Measurements from ENCODE around the gene CHRNA3.
"Not testable (repeated sequence)": the region's sequence is repeated elsewhere in the genome, so short reads cannot be mapped to it uniquely, and the experiment has no call there.

CHRNA3 gene

GRCh38 chr15:78620021-78620526 lies 722 bp downstream of the CHRNA3 start:
- no peak for DNase-seq (ENCODE audit: low read depth)
- peak overlapping the region; percentile 23 for H3K4me3 ChIP-seq (ENCODE audit: low read depth, low read length)

GRCh38 chr15:78619022-78619950 lies 1.5 kb downstream of the CHRNA3 start:
- no peak overlapping the region for H3K4me3 ChIP-seq (ENCODE audit: low read depth, low read length)

GRCh38 chr15:78618490-78618934 lies 2.3 kb downstream of the CHRNA3 start:
- peak; percentile 67 for DNase-seq (ENCODE audit: low read depth)
- H3K4me3 ChIP-seq (ENCODE audit: low read depth, low read length): no peak overlapping the region

More at GRCh38 chr15:78619022-78619950, 1.5 kb downstream of the CHRNA3 start:
- DNase-seq (ENCODE audit: low read depth): no peak

GRCh38 chr15:78618064-78618463 lies 2.7 kb downstream of the CHRNA3 start:
- no peak overlapping the region for H3K4me3 ChIP-seq (ENCODE audit: low read depth, low read length)
- DNase-seq (ENCODE audit: low read depth): no peak

- no peak overlapping the region for H3K4me3 ChIP-seq (ENCODE audit: low read depth, low read length)
- no peak for DNase-seq (ENCODE audit: low read depth)
Observed at GRCh38 chr15:78617516-78617915, 3.3 kb downstream of the CHRNA3 start.

- DNase-seq (ENCODE audit: low read depth): no peak
- no peak overlapping the region for H3K4me3 ChIP-seq (ENCODE audit: low read depth, low read length)
Observed at GRCh38 chr15:78617076-78617475, 3.7 kb downstream of the CHRNA3 start.

GRCh38 chr15:78616506-78616905 lies 4.3 kb downstream of the CHRNA3 start:
- H3K4me3 ChIP-seq (ENCODE audit: low read depth, low read length): no peak overlapping the region
- DNase-seq (ENCODE audit: low read depth): no peak

- no peak for DNase-seq (ENCODE audit: low read depth)
- H3K4me3 ChIP-seq (ENCODE audit: low read depth, low read length): no peak overlapping the region
Observed at GRCh38 chr15:78615151-78615589, 5.6 kb downstream of the CHRNA3 start.

GRCh38 chr15:78614021-78614420 lies 6.8 kb downstream of the CHRNA3 start:
- H3K4me3 ChIP-seq (ENCODE audit: low read depth, low read length): no peak overlapping the region
- DNase-seq (ENCODE audit: low read depth): no peak

GRCh38 chr15:78609551-78609950 lies 11.2 kb downstream of the CHRNA3 start:
- not testable (repeated sequence) for DNase-seq (ENCODE audit: low read depth); H3K4me3 ChIP-seq (ENCODE audit: low read depth, low read length)

GRCh38 chr15:78605680-78606079 lies 15.1 kb downstream of the CHRNA3 start:
- DNase-seq (ENCODE audit: low read depth): no peak

GRCh38 chr15:78605201-78605600 lies 15.6 kb downstream of the CHRNA3 start:
- no peak for DNase-seq (ENCODE audit: low read depth)
- H3K4me3 ChIP-seq (ENCODE audit: low read depth, low read length): no peak overlapping the region

More at GRCh38 chr15:78605680-78606079, 15.1 kb downstream of the CHRNA3 start:
- H3K4me3 ChIP-seq (ENCODE audit: low read depth, low read length): no peak overlapping the region

- H3K4me3 ChIP-seq (ENCODE audit: low read depth, low read length): no peak overlapping the region
- no peak for DNase-seq (ENCODE audit: low read depth)
Observed at GRCh38 chr15:78604420-78604819, 16.4 kb downstream of the CHRNA3 start.

- no peak for DNase-seq (ENCODE audit: low read depth)
- H3K4me3 ChIP-seq (ENCODE audit: low read depth, low read length): no peak overlapping the region
Observed at GRCh38 chr15:78603467-78603866, 17.3 kb downstream of the CHRNA3 start.

- no peak overlapping the region for H3K4me3 ChIP-seq (ENCODE audit: low read depth, low read length)
- no peak for DNase-seq (ENCODE audit: low read depth)
Observed at GRCh38 chr15:78599189-78599588, 21.6 kb downstream of the CHRNA3 start.

GRCh38 chr15:78598348-78598747 lies 22.4 kb downstream of the CHRNA3 start:
- H3K4me3 ChIP-seq (ENCODE audit: low read depth, low read length): no peak overlapping the region
- no peak for DNase-seq (ENCODE audit: low read depth)

- DNase-seq (ENCODE audit: low read depth): no peak
Observed at GRCh38 chr15:78597583-78597982, 23.2 kb downstream of the CHRNA3 start.

GRCh38 chr15:78574944-78575343 lies 45.9 kb downstream of the CHRNA3 start:
- DNase-seq (ENCODE audit: low read depth): no peak
- no peak overlapping the region for H3K4me3 ChIP-seq (ENCODE audit: low read depth, low read length)

More at GRCh38 chr15:78597583-78597982, 23.2 kb downstream of the CHRNA3 start:
- no peak overlapping the region for H3K4me3 ChIP-seq (ENCODE audit: low read depth, low read length)

- no peak overlapping the region for H3K4me3 ChIP-seq (ENCODE audit: low read depth, low read length)
- no peak for DNase-seq (ENCODE audit: low read depth)
Observed at GRCh38 chr15:78573416-78573815, 47.4 kb downstream of the CHRNA3 start.

- DNase-seq (ENCODE audit: low read depth): no peak
- no peak overlapping the region for H3K4me3 ChIP-seq (ENCODE audit: low read depth, low read length)
Observed at GRCh38 chr15:78571382-78571781, 49.4 kb downstream of the CHRNA3 start.

GRCh38 chr15:78570710-78571109 lies 50.1 kb downstream of the CHRNA3 start:
- H3K4me3 ChIP-seq (ENCODE audit: low read depth, low read length): no peak overlapping the region
- DNase-seq (ENCODE audit: low read depth): no peak

All from skeletal muscle cell (primary cell).